KG1 (cell line): ENCODE measurements around the gene NEXN.

Experiments
- DNase-seq: peaks from one replicate; lab custom pipeline; 2025; lab: John Stamatoyannopoulos, UW

NEXN gene

GRCh38 chr1:77888081-77888780, at the start of gene NEXN:
TSS of gene NEXN (plus strand) at chr1:77888624. CDS start at chr1:77916107, 27,483 bp downstream.
- no peak for DNase-seq

- no peak for DNase-seq
Measured at GRCh38 chr1:77841574-77841973, 46.9 kb upstream of the NEXN start.

GRCh38 chr1:77845951-77846350, 42.5 kb upstream of the NEXN start:
- no peak for DNase-seq

GRCh38 chr1:77846966-77847365, 41.5 kb upstream of the NEXN start:
- DNase-seq: no peak

- DNase-seq: no peak
Measured at GRCh38 chr1:77847621-77848080, 40.8 kb upstream of the NEXN start.

GRCh38 chr1:77850082-77850481, 38.3 kb upstream of the NEXN start:
- no peak for DNase-seq

- no peak for DNase-seq
Measured at GRCh38 chr1:77857552-77857951, 30.9 kb upstream of the NEXN start.

- no peak for DNase-seq
Measured at GRCh38 chr1:77858725-77859124, 29.7 kb upstream of the NEXN start.

- no peak for DNase-seq
Measured at GRCh38 chr1:77859248-77859647, 29.2 kb upstream of the NEXN start.

- DNase-seq: no peak
Measured at GRCh38 chr1:77866296-77866695, 22.1 kb upstream of the NEXN start.

- DNase-seq: no peak
Measured at GRCh38 chr1:77872645-77873044, 15.8 kb upstream of the NEXN start.

- DNase-seq: no peak
Measured at GRCh38 chr1:77873461-77873860, 15.0 kb upstream of the NEXN start.

GRCh38 chr1:77874804-77875445, 13.5 kb upstream of the NEXN start:
- DNase-seq: no peak

- no peak for DNase-seq
Measured at GRCh38 chr1:77876884-77877283, 11.5 kb upstream of the NEXN start.

GRCh38 chr1:77881061-77881460, 7.4 kb upstream of the NEXN start:
- no peak for DNase-seq

GRCh38 chr1:77882411-77882810, 6.0 kb upstream of the NEXN start:
- no peak for DNase-seq

- DNase-seq: no peak
Measured at GRCh38 chr1:77888781-77889642, 588 bp downstream of the NEXN start.

- DNase-seq: no peak
Measured at GRCh38 chr1:77889671-77890070, 1.2 kb downstream of the NEXN start.

- DNase-seq: no peak
Measured at GRCh38 chr1:77891200-77891599, 2.8 kb downstream of the NEXN start.

GRCh38 chr1:77899647-77900320, 11.4 kb downstream of the NEXN start:
- DNase-seq: no peak

GRCh38 chr1:77900687-77901293, 12.4 kb downstream of the NEXN start:
- DNase-seq: no peak

- no peak for DNase-seq
Measured at GRCh38 chr1:77905603-77906002, 17.2 kb downstream of the NEXN start.
